ENCODE measurements around the gene RHCE.

DNA sequence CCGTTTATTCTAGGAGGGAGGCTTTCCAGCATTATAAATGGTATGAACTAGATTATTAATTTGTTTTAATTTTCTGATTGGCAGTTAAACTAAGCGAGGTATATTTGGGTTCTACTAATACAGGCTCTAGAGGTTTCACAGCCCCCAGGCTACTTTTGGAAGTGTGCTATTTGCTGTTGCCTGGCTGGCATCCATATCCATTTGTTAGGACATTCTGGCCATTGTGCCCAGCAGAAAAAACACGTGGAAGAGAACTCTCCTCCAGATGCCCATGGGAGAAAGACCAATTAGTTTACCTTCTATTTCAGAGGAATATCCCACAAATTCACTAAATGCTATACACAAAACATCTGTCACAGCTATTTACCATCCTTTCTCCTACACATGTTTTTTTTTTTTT, 39.4 kb upstream of the RHCE start:
- TF ChIP-seq, protein P1, sequence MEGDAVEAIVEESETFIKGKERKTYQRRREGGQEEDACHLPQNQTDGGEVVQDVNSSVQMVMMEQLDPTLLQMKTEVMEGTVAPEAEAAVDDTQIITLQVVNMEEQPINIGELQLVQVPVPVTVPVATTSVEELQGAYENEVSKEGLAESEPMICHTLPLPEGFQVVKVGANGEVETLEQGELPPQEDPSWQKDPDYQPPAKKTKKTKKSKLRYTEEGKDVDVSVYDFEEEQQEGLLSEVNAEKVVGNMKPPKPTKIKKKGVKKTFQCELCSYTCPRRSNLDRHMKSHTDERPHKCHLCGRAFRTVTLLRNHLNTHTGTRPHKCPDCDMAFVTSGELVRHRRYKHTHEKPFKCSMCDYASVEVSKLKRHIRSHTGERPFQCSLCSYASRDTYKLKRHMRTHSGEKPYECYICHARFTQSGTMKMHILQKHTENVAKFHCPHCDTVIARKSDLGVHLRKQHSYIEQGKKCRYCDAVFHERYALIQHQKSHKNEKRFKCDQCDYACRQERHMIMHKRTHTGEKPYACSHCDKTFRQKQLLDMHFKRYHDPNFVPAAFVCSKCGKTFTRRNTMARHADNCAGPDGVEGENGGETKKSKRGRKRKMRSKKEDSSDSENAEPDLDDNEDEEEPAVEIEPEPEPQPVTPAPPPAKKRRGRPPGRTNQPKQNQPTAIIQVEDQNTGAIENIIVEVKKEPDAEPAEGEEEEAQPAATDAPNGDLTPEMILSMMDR (IDR thresholded peaks at IDR 0.05): no peak
- no peak for TF ChIP-seq POLR2A (IDR thresholded peaks at IDR 0.05)

Measured in adrenal gland (tissue), 5 donors.